ENCODE data around the gene KANSL3. TPM values are rescaled to one million over a fixed set of nuclear protein-coding genes. Genes with fewer than 3 reads are reported as not detected.

KANSL3 gene
- total and polyA plus RNA-seq, 2 experiments from 2014 or later = 8.9 to 31.4 TPM

GRCh38 chr2:96548558-96549465 is 89.3 kb downstream of the KANSL3 start:
- Histone ChIP-seq H2AFZ (no peak overlapping the region), H4K20me1 (replicated peaks; ENCODE audit: insufficient read depth) (no peaks in the 10 kb centered on the region), H3K9me2 (ENCODE audit: insufficient read depth) (peaks cover 10% of the 10 kb centered on the region; the same call in 1 of the 2 replicates), H3K27ac (ENCODE audit: low read depth) (no peak overlapping the region), H3K27me3 (ENCODE audit: insufficient read depth) (no peaks in the 10 kb centered on the region), H3K4me2 (no peak overlapping the region), H3F3A (replicated peaks; ENCODE audit: low read depth) (peaks cover 8% of the 10 kb centered on the region; the same call in 1 of the 2 replicates), H3K4me1 (ENCODE audit: insufficient read depth) (peaks cover 11% of the 10 kb centered on the region), H3K4me3 (no peak overlapping the region), H3K36me3 (ENCODE audit: insufficient read depth) (no peaks in the 10 kb centered on the region), H3K79me2 (replicated peaks; ENCODE audit: insufficient read depth) (no peaks in the 10 kb centered on the region)
- no peak for ATAC-seq
- peaks cover 9% of the 10 kb centered on the region for H3K27me3 Mint-ChIP-seq (ENCODE audit: insufficient read depth, low read depth, poor library complexity)
- no peak for TF ChIP-seq ETS1 (IDR thresholded peaks at IDR 0.05)
- TF ChIP-seq CTCF (conservative IDR thresholded peaks at IDR 0.05; ENCODE audit: low read depth in 2 of 2) = no peak
- TF ChIP-seq POLR2AphosphoS5 (IDR thresholded peaks at IDR 0.05; ENCODE audit: low read depth) = no peak
- no peak for TF ChIP-seq STAT1 (IDR thresholded peaks at IDR 0.05; ENCODE audit: unreplicated experiment)
- no peak for TF ChIP-seq REST (IDR thresholded peaks at IDR 0.05; ENCODE audit: unreplicated experiment)
- TF ChIP-seq NANOG (IDR thresholded peaks at IDR 0.05; ENCODE audit: borderline replicate concordance) = no peak
- TF ChIP-seq EZH2 (IDR thresholded peaks at IDR 0.05; ENCODE audit: low read depth, unreplicated experiment) = no peak
- no peak for TF ChIP-seq CREB1 (CRISPR knock-in tag; IDR thresholded peaks at IDR 0.05; ENCODE audit: low read depth)
- TF ChIP-seq EZH2phosphoT487 (IDR thresholded peaks at IDR 0.05; ENCODE audit: unreplicated experiment) = no peak
- TF ChIP-seq ZNF331 (CRISPR knock-in tag; IDR thresholded peaks at IDR 0.05; ENCODE audit: low read depth) = no peak
- TF ChIP-seq ZNF114 (CRISPR knock-in tag; IDR thresholded peaks at IDR 0.05) = no peak
- TF ChIP-seq ZNF462 (CRISPR knock-in tag; IDR thresholded peaks at IDR 0.05) = no peak
- TF ChIP-seq JUNB (IDR thresholded peaks at IDR 0.05; ENCODE audit: unreplicated experiment) = no peak
- no peak overlapping the region for H3K4me3 Mint-ChIP-seq
- no peak overlapping the region for H3K27ac Mint-ChIP-seq
- DNase-seq (ENCODE audit: low spot score) = no peak
- H3K36me3 Mint-ChIP-seq (ENCODE audit: low read depth) = peaks cover 18% of the 10 kb centered on the region
- H3K9me3 Mint-ChIP-seq = peaks cover 8% of the 10 kb centered on the region; the same call in 2 of the 3 replicates
- H3K4me1 Mint-ChIP-seq = peaks cover 23% of the 10 kb centered on the region
